Measurements from ENCODE around the gene ERBB4. TPM values are rescaled to one million over a fixed set of nuclear protein-coding genes. Genes with fewer than 3 reads are reported as not detected.

Gene ERBB4
- polyA plus RNA-seq, 1 of the 3 experiments (the other 2 are of a cell fraction): 0.05 TPM

- Histone ChIP-seq H3F3A (replicated peaks; ENCODE audit: insufficient read depth) (no peaks in the 10 kb centered on the region), H3K9me2 (no peaks in the 10 kb centered on the region), H4K20me1 (ENCODE audit: insufficient read depth) (no peaks in the 10 kb centered on the region), H3K4me2 (no peak overlapping the region), H3K9ac (no peak overlapping the region), H2AFZ (ENCODE audit: low read depth) (no peak overlapping the region), H3K36me3 (replicated peaks in 1 of 2; ENCODE audit: control insufficient read depth in 1 of 2, insufficient read depth in 2 of 2, low read length in 1 of 2) (no peaks in the 10 kb centered on the region), H3K79me2 (ENCODE audit: insufficient read depth) (no peaks in the 10 kb centered on the region), H3K4me3 (ENCODE audit: low read depth in 2 of 2, low read length in 1 of 2) (no peak overlapping the region), H3K4me1 (ENCODE audit: control insufficient read depth in 1 of 2, insufficient read depth in 2 of 2, low read depth in 1 of 2, low read length in 1 of 2) (no peaks in the 10 kb centered on the region; a peak in 1 of 4 replicates), H3K9me3 (no peaks in the 10 kb centered on the region), H3K27me3 (ENCODE audit: insufficient read depth) (no peaks in the 10 kb centered on the region), H3K27ac (ENCODE audit: low read depth in 2 of 2, low read length in 1 of 2) (no peak overlapping the region)
- ChIA-PET POLR2A (no interaction called here), CTCF (interaction anchor here (0.8 to 1.0 kb wide), 4 partner anchors 12 to 33 kb away, joined by 3 to 5 read pairs (median 3); no protein-coding TSS in a partner anchor)
- TF ChIP-seq TCF12 (IDR thresholded peaks at IDR 0.05): no peak
- no peak for TF ChIP-seq CHD2 (IDR thresholded peaks at IDR 0.05; ENCODE audit: low read length, partially characterized antibody)
- no peak for TF ChIP-seq JUND (IDR thresholded peaks at IDR 0.05)
- no peak for TF ChIP-seq EP300 (IDR thresholded peaks at IDR 0.05; ENCODE audit: borderline replicate concordance in 1 of 2, low read depth in 1 of 2, low read length in 1 of 2)
- TF ChIP-seq FOXJ3 (CRISPR knock-in tag; IDR thresholded peaks at IDR 0.05): no peak
- TF ChIP-seq RAD21 (IDR thresholded peaks at IDR 0.05; ENCODE audit: low read length): no peak
- TF ChIP-seq YY1 (IDR thresholded peaks at IDR 0.05; ENCODE audit: low read depth): no peak
- no peak for TF ChIP-seq TEAD4 (IDR thresholded peaks at IDR 0.05; ENCODE audit: borderline replicate concordance, insufficient read depth)
- TF ChIP-seq TAF1 (IDR thresholded peaks at IDR 0.05; ENCODE audit: borderline replicate concordance, low read depth, low read length): no peak
- TF ChIP-seq MEF2A (IDR thresholded peaks at IDR 0.05; ENCODE audit: borderline replicate concordance, low read depth): no peak
- TF ChIP-seq SMC3 (IDR thresholded peaks at IDR 0.05; ENCODE audit: low read depth, low read length): no peak
- TF ChIP-seq IRF3 (IDR thresholded peaks at IDR 0.05; ENCODE audit: low read depth, low read length): no peak
- TF ChIP-seq, protein P1, sequence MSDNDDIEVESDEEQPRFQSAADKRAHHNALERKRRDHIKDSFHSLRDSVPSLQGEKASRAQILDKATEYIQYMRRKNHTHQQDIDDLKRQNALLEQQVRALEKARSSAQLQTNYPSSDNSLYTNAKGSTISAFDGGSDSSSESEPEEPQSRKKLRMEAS (IDR thresholded peaks at IDR 0.05; ENCODE audit: low read depth): no peak
- TF ChIP-seq, protein P2, sequence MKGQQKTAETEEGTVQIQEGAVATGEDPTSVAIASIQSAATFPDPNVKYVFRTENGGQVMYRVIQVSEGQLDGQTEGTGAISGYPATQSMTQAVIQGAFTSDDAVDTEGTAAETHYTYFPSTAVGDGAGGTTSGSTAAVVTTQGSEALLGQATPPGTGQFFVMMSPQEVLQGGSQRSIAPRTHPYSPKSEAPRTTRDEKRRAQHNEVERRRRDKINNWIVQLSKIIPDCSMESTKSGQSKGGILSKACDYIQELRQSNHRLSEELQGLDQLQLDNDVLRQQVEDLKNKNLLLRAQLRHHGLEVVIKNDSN (IDR thresholded peaks at IDR 0.05; ENCODE audit: borderline replicate concordance, low read depth): no peak
- TF ChIP-seq PBX3 (IDR thresholded peaks at IDR 0.05): no peak
- no peak for TF ChIP-seq CTCF (IDR thresholded peaks at IDR 0.05)
- no peak for TF ChIP-seq EZH2phosphoT487 (IDR thresholded peaks at IDR 0.05; ENCODE audit: borderline replicate concordance, low read depth)
- no peak for TF ChIP-seq MXI1 (IDR thresholded peaks at IDR 0.05; ENCODE audit: low read depth, low read length)
- TF ChIP-seq ELF1 (IDR thresholded peaks at IDR 0.05): no peak
- no peak for DNase-seq
- WGBS (ENCODE audit: low lambda C conversion rate): 54% methylated on average over 3 of the region's 3 CpGs
Observed at GRCh38 chr2:211845338-211846035, 693.1 kb downstream of the ERBB4 start.

Measured in SK-N-SH (cell line).